Memory B cell (primary cell): ENCODE measurements around the gene DUSP9.
"Not testable (repeated sequence)": the region's sequence is repeated elsewhere in the genome, so short reads cannot be mapped to it uniquely, and the experiment has no call there.

ENCODE experiments used
- ATAC-seq: fragments of 150-1000 bp; cut with Tn5 transposase; 2 replicates; pipeline ENCODE4 v1.10.0; 2021; ENCODE audit warnings: low read depth, mild to moderate bottlenecking, moderate library complexity
- DNase-seq, 2 donors: peaks; one replicate each; pipeline ENCODE4 v3.0.0; 2022; ENCODE audit warnings: low spot score in 2 of 2
- H3K27ac Mint-ChIP-seq: one replicate; pipeline ENCODE4 v1.8.0; 2022; ENCODE audit warnings: mild to moderate bottlenecking, moderate library complexity, mixed read lengths
- H3K27me3 Mint-ChIP-seq: one replicate; pipeline ENCODE4 v1.8.0; 2022; ENCODE audit warnings: mixed read lengths
- H3K36me3 Mint-ChIP-seq: one replicate; pipeline ENCODE4 v1.8.0; 2022; ENCODE audit warnings: mild to moderate bottlenecking, mixed read lengths
- H3K4me1 Mint-ChIP-seq: one replicate; pipeline ENCODE4 v1.8.0; 2022; ENCODE audit warnings: mixed read lengths
- H3K4me3 Mint-ChIP-seq: one replicate; pipeline ENCODE4 v1.8.0; 2022; ENCODE audit warnings: mild to moderate bottlenecking, moderate library complexity, mixed read lengths
- H3K9me3 Mint-ChIP-seq: one replicate; pipeline ENCODE4 v1.8.0; 2022; ENCODE audit warnings: mixed read lengths

DUSP9 gene, protein sequence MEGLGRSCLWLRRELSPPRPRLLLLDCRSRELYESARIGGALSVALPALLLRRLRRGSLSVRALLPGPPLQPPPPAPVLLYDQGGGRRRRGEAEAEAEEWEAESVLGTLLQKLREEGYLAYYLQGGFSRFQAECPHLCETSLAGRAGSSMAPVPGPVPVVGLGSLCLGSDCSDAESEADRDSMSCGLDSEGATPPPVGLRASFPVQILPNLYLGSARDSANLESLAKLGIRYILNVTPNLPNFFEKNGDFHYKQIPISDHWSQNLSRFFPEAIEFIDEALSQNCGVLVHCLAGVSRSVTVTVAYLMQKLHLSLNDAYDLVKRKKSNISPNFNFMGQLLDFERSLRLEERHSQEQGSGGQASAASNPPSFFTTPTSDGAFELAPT

DNA sequence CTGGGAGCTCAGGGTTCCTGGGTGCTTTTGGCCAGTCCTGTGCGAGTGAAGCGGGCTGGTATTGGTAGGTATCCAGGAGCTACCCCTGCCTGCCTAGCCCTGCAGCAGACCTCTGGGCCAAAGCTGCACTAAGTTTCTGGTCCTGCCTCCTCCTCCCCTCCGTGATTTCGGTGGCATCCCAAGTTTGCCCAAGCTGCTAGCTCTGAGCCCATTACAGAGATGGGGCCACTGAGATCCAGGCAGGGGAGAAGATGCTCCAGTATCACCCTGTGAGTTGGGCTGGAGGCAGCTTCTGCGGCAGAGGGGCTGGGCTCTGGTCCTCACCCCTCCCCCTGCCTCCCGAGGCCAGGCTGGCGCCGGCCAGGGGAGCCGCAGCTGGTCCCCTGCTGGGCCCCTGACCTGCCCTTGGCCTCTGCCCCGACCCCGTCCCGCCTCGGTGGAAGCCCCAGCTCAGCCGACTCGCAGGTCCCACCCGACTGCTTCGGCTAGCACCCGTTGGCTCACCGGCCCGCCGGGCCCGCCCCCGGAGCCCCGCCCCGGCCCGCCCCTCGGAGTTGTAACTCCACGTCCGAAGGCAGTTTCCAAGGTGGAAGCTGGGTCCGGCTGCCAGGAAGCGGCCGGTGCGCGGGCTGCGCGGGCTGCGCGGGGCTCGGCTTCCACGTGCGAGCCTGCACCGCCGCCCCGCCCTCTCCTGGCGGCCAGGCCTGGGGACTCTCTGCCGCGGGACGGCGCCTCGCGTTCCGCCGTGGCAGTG, at the start of gene DUSP9:
Gene DUSP9, plus strand, starts transcription at position 584 of the 754 bp plus-strand sequence. CDS start 751 bp downstream, outside the sequence.
- ATAC-seq, result peak; percentile 23
- no peaks in the 10 kb centered on the region for H3K36me3 Mint-ChIP-seq
- peaks cover 15% of the 10 kb centered on the region for H3K27me3 Mint-ChIP-seq
- H3K9me3 Mint-ChIP-seq, result no peaks in the 10 kb centered on the region
- peaks cover 8% of the 10 kb centered on the region for H3K4me1 Mint-ChIP-seq
- no peak for DNase-seq
- H3K4me3 Mint-ChIP-seq, result peak within 1 kb of the TSS; percentile 53
- no peak within 1 kb of the TSS for H3K27ac Mint-ChIP-seq

DNA sequence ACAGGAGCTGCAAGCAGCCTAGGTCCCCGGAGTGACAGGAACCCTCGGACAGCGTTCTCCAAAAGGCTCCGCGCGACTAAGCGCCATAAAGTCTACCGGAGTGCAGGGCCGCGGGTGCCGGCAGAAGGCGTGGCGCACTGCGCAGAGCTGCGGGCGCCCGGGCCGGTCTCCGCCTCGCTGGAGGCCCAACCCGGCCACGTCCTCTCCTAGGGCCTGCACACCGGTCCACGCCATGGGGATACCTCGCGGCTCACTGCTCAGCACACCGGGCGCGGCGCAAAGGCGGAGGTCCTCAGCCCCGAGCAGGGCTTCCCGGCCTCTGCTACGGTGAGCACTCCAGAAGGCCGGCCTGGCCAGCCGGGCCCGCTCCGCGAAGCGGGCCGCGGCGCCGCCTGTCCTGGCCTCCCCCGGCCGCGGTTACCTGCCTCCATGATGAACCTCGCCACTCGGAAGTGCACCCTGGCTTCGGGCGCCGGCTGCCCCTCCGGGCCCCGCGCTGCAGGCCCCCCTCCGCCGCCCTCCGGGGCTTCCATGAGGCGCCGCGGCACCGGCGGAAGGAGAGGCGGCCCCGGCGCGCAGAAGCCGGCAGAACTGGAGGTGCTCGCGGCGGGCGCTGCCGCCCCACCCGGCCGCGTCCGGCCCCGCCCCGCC, 48.3 kb upstream of the DUSP9 start, which contains the start of gene CCNQ:
Gene CCNQ, minus strand, starts transcription at position 599 of the 651 bp plus-strand sequence. Its CDS starts 66 bp downstream, at position 533.
- DNase-seq (no peak), ATAC-seq (peak; percentile 24)
- Mint-ChIP-seq H3K9me3 (no peaks in the 10 kb centered on the region), H3K36me3 (peaks cover 5% of the 10 kb centered on the region), H3K4me1 (peaks cover 27% of the 10 kb centered on the region), H3K27ac (peak within 1 kb of the TSS; percentile 87), H3K27me3 (no peaks in the 10 kb centered on the region), H3K4me3 (peak within 1 kb of the TSS; percentile 97)

DNA sequence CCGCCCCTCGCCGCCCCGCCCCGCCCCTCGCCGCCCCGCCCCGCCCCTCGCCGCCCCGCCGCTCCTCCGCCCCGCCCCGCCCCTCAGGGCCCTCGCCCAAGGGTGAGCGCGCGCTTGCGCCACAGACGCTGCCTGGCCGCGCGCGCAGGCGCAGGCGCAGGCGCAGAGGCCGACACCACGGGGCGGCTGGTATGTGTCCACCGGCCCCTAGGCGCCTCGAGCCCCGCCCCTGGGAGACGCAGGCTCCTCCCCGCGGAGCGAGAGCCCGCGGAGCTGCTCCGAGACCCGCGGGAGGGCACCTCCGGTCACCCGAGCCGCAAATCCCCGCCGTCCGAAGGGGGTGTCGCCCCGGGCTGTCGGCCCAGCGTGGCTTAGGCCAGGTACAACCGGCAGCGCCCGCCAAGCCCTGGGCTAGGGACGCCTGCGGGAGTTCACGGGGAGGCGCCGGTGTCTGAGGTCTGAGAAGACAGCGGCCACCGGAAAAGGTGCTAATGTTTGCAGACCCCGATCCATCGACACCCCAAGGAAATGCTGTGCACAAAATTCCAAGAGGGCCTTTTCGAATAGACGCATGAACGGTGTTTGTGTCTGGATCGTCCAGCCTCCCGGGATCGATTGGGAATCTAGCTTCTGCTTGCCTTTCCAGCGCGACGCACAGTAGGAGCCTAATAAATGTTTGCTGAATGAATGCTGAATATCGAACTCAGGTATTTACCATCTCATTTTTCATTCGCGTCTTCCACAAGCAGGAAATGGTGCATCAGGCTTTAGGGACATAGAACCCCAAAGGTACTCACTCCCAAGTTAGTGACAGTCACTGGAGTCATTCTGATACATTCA, 47.6 kb upstream of the DUSP9 start:
- DNase-seq, result peak; percentile 57 to 75
- Mint-ChIP-seq H3K36me3 (peaks cover 5% of the 10 kb centered on the region), H3K9me3 (no peaks in the 10 kb centered on the region), H3K27me3 (no peaks in the 10 kb centered on the region), H3K27ac (no peak overlapping the region), H3K4me1 (peaks cover 27% of the 10 kb centered on the region), H3K4me3 (peak overlapping the region; percentile 84)
- peak; percentile 79 for ATAC-seq

DNA sequence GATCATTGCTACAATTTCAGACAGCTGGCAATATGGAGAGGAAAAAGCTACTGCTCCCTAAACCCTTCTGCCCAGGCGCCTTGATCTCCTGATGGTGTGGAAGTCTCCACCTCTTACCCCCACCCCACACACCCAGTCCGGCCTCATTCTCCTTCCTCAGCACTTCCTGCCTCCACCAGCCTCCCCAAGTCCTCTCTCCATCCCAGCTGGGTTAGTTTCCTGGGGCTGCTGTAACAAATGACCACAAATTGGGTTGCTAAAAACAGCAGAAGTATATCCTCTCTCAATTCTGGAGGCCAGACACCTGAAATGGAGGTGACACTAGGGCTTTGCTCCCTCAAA, 47.0 kb upstream of the DUSP9 start:
- no peak for ATAC-seq
- DNase-seq, result no peak
- Mint-ChIP-seq H3K4me1 (peaks cover 27% of the 10 kb centered on the region), H3K9me3 (no peaks in the 10 kb centered on the region), H3K36me3 (peaks cover 5% of the 10 kb centered on the region), H3K27ac (no peak overlapping the region), H3K27me3 (no peaks in the 10 kb centered on the region), H3K4me3 (peak overlapping the region; percentile 84)

DNA sequence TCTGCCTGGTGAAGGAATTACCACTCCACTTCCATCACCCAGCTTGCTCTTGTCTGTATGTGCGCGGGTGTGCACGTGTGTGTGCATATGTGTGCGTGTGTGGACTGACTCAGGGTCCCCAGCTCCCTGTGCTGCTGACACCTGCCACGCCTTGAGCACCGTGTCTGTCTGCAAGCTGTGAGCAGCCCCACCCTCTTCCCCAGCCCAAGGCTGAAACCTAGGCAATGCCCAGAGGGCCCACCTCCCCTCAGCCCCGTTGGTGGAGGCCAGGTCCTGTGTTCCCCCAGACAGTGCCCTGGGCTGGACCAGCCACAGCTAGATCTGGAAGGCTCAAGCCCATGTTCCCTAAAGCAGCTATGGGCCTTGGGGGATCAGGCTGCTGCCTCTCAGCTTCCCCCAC, 46.1 kb upstream of the DUSP9 start:
- peaks cover 24% of the 10 kb centered on the region for H3K4me1 Mint-ChIP-seq
- H3K27ac Mint-ChIP-seq, result no peak overlapping the region
- no peak for ATAC-seq
- no peak overlapping the region for H3K4me3 Mint-ChIP-seq
- H3K36me3 Mint-ChIP-seq, result peaks cover 1% of the 10 kb centered on the region
- no peak for DNase-seq
- no peaks in the 10 kb centered on the region for H3K27me3 Mint-ChIP-seq
- no peaks in the 10 kb centered on the region for H3K9me3 Mint-ChIP-seq

DNA sequence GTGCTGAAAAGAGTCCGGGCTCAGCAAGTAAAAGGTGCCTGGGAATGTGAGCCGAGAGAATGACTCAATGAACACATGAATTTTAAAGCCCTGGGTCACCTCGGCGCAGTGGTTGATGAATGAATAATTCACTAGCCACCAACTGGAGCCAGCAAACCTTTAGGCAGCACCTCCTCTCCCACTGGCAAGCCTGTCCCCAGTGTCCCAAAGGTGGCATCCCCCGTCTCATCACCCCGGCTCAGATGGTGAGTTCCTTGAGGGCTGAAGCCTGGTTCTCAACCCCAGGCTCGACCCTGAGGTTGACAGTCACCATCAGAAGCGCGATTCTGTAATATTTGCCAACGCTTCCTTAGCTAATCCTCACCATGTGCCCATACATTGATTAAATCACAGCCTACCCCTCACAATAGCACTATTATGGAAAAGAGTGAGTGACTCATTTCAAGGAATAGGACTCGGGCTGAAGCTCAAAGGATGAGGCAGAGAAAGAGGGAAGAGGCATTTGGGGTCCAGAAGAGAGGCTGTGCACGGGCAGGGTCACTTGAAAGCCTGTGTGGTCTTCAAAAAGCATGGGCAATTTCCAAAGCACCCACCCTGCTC, 45.4 kb upstream of the DUSP9 start:
- Mint-ChIP-seq H3K27me3 (no peaks in the 10 kb centered on the region), H3K27ac (no peak overlapping the region), H3K36me3 (no peaks in the 10 kb centered on the region), H3K9me3 (no peaks in the 10 kb centered on the region), H3K4me1 (peaks cover 19% of the 10 kb centered on the region), H3K4me3 (no peak overlapping the region)
- DNase-seq (no peak), ATAC-seq (no peak)

DNA sequence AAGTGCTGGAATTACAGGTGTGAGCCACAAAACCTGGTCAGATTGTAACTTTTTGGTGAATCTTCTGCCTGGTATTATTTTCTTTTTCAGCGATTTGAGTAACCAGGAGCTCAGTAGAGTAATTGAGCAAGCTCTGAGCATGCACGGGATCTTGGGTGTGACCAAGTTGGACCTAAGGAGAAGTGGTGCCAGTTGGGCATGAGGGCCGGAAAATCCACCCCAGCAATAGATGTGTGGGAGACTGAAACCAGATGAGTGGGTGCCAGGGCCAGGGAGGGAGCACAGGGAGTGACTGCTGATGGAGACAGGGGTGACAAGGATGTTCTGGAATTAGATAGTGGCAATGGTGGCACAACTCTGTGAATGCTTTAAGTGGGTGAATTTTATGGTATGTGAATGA, 44.4 kb upstream of the DUSP9 start:
- ATAC-seq, result no peak
- Mint-ChIP-seq H3K9me3 (no peaks in the 10 kb centered on the region), H3K27me3 (no peaks in the 10 kb centered on the region), H3K4me3 (no peak overlapping the region), H3K4me1 (peaks cover 11% of the 10 kb centered on the region), H3K36me3 (no peaks in the 10 kb centered on the region), H3K27ac (no peak overlapping the region)
- no peak for DNase-seq

DNA sequence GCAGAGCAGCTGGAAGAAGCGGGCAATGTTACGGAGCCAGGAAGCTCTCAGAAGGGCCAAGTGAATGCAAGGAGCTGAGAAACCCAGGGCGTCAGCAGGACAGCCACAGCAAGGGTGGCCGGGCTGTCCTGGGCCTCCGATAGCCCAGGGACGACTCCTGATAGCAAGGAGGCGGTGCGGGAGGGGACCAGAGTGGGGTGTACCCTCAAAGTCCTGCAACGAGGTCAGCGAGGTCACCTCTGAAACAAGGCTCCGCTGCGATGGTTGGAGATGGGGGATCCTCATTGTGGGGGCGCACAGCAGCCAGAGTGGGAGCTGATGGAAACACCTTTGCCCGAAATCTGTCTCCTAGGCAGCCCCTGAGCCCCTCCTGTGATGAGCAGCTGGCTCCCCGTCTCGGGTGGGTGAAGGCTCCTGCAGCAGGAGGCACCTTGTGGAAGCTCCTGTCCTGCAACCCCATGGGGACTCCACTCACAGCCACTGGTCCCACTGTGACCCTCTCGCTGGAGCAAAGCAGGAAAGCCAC, 43.8 kb upstream of the DUSP9 start:
- Mint-ChIP-seq H3K4me3 (no peak overlapping the region), H3K27ac (no peak overlapping the region), H3K36me3 (no peaks in the 10 kb centered on the region), H3K27me3 (no peaks in the 10 kb centered on the region), H3K9me3 (no peaks in the 10 kb centered on the region), H3K4me1 (peaks cover 6% of the 10 kb centered on the region)
- ATAC-seq (no peak), DNase-seq (no peak)

DNA sequence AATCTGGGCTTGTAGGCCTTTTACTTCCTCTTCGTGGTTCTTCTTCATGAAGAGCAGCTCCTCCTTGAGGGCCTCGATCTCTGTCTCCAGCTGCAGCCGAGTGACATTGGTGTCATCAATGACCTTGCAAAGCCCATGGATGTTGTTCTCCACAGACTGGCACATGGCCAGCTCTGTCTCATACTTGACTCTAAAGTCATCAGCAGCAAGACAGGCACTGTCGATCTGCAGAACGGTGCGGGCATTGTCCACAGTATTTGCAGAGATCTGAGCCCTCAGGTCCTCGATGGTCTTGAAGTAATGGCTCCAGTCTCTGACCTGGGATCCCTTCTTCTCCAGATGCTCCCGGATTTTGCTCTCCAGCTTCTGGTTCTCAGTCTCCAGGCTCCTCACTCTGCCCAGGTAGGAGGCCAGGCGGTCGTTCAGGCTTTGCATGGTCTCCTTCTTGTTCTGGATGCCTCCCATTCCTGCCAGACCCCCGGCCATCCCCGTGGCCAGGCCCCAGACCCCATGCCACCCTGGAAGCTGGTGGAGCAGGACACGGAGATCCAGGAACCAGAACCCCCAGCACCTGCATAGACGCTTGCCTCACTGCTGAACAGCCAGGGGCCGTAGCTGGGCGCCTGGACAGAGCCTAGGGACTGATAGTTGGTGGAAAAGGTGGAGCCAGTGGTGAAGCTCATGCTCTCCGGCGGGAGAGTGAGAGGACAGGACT, 42.2 kb upstream of the DUSP9 start:
- not testable (repeated sequence) for H3K9me3 Mint-ChIP-seq, DNase-seq, H3K4me3 Mint-ChIP-seq, H3K27ac Mint-ChIP-seq, H3K36me3 Mint-ChIP-seq, H3K27me3 Mint-ChIP-seq, ATAC-seq
- peaks cover 13% of the 10 kb centered on the region for H3K4me1 Mint-ChIP-seq

DNA sequence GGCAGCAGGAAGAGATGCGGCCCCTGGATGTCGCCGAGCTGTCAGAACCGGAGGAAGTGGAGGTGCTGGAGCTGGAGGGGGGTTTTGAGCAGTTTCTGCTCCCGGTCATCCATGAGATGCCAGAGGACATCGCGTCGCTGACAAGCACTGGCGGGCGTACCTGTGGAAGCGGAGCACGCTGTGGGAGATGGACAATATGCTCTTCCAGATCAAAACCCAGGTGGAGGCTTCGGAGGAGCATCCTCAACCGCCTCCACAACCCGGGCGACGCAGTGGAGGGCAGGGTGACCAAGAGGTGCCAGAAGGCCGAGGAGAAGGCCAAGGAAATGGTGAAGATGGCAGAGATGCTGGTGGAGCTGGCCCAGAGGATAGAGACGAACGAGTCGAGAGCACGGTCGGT, 40.5 kb upstream of the DUSP9 start:
- no peak overlapping the region for H3K4me3 Mint-ChIP-seq
- ATAC-seq (no peak), DNase-seq (no peak)
- no peaks in the 10 kb centered on the region for H3K36me3 Mint-ChIP-seq
- H3K27ac Mint-ChIP-seq, result no peak overlapping the region
- H3K27me3 Mint-ChIP-seq, result no peaks in the 10 kb centered on the region
- no peaks in the 10 kb centered on the region for H3K9me3 Mint-ChIP-seq
- peaks cover 8% of the 10 kb centered on the region for H3K4me1 Mint-ChIP-seq

DNA sequence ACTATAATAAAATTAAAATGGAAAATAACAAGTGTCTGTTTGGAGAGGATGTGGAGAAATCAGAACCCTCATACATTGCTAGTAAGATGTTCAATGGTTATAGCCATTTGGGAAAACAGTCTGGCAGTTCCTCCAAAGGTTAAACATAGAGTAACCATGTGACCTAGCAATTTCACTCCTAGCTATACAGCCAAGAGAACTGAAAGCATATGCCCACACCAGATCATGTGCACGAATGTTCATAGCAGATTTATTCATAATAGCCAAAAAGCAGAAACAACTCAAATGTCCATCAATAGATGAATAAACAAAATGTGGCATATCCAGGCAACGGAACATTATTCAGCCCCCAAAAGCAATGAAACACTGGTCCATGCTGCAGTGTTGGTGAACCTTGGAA, 38.6 kb upstream of the DUSP9 start:
- H3K4me1 Mint-ChIP-seq, result peaks cover 8% of the 10 kb centered on the region
- no peaks in the 10 kb centered on the region for H3K27me3 Mint-ChIP-seq
- H3K36me3 Mint-ChIP-seq, result no peaks in the 10 kb centered on the region
- no peak overlapping the region for H3K4me3 Mint-ChIP-seq
- no peaks in the 10 kb centered on the region for H3K9me3 Mint-ChIP-seq
- DNase-seq (no peak), ATAC-seq (no peak)
- H3K27ac Mint-ChIP-seq, result no peak overlapping the region

DNA sequence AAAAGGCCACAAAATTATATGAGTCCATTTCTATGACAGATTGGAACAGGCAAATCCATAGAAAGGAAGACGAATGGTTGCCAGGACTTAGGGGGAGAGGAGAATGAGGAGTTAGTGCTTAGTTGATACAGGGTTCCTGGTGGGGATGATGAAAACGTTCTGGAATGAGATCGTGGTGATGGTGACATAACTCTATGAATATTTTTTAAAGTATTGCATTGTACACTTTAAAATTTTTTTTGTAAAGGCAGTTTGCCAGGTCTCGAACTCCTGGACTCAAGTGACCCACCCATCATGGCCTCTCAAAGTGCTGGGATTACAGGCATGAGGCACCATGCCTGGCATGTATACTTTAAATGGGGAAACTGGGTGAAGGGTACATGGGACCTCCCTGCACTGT, 38.2 kb upstream of the DUSP9 start:
- ATAC-seq (no peak), DNase-seq (no peak)
- H3K4me1 Mint-ChIP-seq, result peaks cover 8% of the 10 kb centered on the region
- no peaks in the 10 kb centered on the region for H3K36me3 Mint-ChIP-seq
- H3K27ac Mint-ChIP-seq, result no peak overlapping the region
- no peak overlapping the region for H3K4me3 Mint-ChIP-seq
- peaks cover 1% of the 10 kb centered on the region for H3K9me3 Mint-ChIP-seq
- peaks cover 2% of the 10 kb centered on the region for H3K27me3 Mint-ChIP-seq
